ENCODE measurements around the gene WNT5A. TPM values are rescaled to one million over a fixed set of nuclear protein-coding genes. Genes with fewer than 3 reads are reported as not detected.

The WNT5A gene
- total and polyA plus RNA-seq, 2 experiments from 2014 or later: 18.4 to 113 TPM

DNA sequence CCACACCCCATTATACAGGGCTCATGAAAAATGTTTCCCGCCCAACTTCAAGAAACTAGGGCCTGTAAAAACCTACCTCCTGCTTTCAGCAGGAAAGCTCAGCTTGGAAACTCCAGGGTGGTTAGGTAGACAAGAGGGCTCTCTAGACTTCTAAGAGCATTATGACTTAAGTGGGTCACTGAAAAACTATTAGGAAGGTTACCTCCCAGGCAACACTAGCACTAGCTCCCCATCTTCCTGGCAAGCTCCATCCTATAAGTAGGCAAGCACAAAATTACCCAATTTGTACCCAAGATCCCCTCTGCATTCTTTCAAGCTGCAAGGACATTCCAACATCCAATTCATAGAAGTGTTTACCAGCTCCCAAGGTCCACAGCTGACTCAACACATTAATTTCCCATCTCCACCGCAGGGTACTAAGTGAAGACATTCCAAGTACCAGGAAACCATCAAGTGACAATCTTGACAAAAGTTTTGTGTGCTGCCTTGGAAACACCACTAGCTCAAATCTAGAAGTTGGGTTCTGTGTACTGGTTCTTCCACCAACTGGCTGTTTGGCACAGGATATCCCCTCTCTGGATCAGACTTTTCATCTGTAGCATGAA is 46.9 kb downstream of the WNT5A start:
- Histone ChIP-seq H3K4me1 (ENCODE audit: low read depth) (no peaks in the 10 kb centered on the region), H3K27me3 (no peaks in the 10 kb centered on the region), H3K27ac (no peak overlapping the region), H3K4me3 (no peak overlapping the region), H3K9me3 (ENCODE audit: low read depth) (no peaks in the 10 kb centered on the region), H3K36me3 (no peaks in the 10 kb centered on the region)
- DNase-seq (ENCODE audit: low read depth in 1 of 2, low spot score in 1 of 2): no peak
- TF ChIP-seq, protein P1, sequence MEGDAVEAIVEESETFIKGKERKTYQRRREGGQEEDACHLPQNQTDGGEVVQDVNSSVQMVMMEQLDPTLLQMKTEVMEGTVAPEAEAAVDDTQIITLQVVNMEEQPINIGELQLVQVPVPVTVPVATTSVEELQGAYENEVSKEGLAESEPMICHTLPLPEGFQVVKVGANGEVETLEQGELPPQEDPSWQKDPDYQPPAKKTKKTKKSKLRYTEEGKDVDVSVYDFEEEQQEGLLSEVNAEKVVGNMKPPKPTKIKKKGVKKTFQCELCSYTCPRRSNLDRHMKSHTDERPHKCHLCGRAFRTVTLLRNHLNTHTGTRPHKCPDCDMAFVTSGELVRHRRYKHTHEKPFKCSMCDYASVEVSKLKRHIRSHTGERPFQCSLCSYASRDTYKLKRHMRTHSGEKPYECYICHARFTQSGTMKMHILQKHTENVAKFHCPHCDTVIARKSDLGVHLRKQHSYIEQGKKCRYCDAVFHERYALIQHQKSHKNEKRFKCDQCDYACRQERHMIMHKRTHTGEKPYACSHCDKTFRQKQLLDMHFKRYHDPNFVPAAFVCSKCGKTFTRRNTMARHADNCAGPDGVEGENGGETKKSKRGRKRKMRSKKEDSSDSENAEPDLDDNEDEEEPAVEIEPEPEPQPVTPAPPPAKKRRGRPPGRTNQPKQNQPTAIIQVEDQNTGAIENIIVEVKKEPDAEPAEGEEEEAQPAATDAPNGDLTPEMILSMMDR (IDR thresholded peaks at IDR 0.05; ENCODE audit: low read depth, low read length): no peak

DNA sequence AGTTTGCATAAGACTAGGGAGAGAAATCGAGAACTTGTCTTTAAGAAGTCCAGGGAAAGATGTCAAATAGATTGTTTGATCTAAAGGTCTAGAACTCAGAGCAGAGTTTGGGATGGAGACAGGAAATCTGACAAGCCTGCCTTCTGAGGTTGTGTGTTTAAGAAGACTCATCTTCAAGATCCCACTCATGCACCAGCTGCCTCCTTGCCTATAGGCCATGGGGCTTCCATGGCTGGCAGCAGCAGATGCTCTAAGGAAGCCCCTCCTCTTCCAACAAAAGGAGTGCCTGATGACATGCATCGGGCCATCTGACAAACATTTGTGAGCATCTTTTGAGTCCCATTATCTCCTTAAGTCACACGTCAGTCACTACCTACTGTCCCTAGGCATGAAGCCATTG is 47.4 kb downstream of the WNT5A start:
- Histone ChIP-seq H3K27me3 (no peaks in the 10 kb centered on the region), H3K4me3 (no peak overlapping the region), H3K27ac (no peak overlapping the region), H3K9me3 (ENCODE audit: low read depth) (no peaks in the 10 kb centered on the region), H3K4me1 (ENCODE audit: low read depth) (no peaks in the 10 kb centered on the region), H3K36me3 (no peaks in the 10 kb centered on the region)
- DNase-seq (ENCODE audit: low read depth in 1 of 2, low spot score in 1 of 2): no peak
- TF ChIP-seq, protein P1 (IDR thresholded peaks at IDR 0.05; ENCODE audit: low read depth, low read length): no peak

DNA sequence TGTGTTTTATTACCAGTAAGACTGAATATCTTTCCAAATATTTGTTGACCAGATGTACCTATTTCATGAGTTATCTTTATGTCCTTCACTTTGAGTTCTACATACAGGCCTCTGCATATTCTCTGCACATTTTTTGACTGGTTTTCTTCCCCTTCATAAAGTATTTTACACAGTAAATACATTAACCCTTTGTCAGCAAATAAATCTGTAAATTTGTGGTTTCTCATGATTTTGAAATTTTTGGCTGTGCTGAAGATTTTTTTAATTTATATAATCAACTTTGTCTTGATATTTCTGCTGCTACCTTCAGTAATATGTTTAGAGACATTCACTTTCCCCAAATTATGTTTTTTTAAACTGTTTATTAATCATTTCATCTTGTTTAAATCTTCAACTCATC is 50.5 kb downstream of the WNT5A start:
- DNase-seq (ENCODE audit: low read depth in 1 of 2, low spot score in 1 of 2): no peak
- no peak overlapping the region for H3K4me3 ChIP-seq
- no peaks in the 10 kb centered on the region for H3K27me3 ChIP-seq
- no peaks in the 10 kb centered on the region for H3K9me3 ChIP-seq (ENCODE audit: low read depth)
- TF ChIP-seq, protein P1 (IDR thresholded peaks at IDR 0.05; ENCODE audit: low read depth, low read length): no peak
- H3K36me3 ChIP-seq: no peaks in the 10 kb centered on the region
- no peak overlapping the region for H3K27ac ChIP-seq
- H3K4me1 ChIP-seq (ENCODE audit: low read depth): no peaks in the 10 kb centered on the region

DNA sequence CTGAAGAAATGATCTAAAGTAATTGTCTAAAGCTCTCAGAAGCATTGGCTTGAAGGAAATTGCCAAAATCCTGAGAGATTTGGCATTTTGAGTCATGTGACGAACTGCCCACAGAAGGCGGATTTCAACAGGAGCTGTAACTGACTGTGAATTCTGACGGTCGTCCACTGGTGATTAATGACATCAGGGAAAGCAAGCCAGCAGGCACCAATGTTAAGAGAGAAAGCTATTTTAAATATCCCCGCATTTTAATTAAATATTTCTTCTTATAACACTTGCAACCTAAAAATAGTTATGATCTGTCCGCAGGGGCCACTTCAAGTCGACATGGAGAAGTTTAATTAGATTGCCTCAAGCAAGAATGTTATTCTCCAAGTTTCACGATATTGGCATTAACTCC is 51.6 kb downstream of the WNT5A start:
- Histone ChIP-seq H3K36me3 (no peaks in the 10 kb centered on the region), H3K4me3 (no peak overlapping the region), H3K4me1 (ENCODE audit: low read depth) (no peaks in the 10 kb centered on the region), H3K27me3 (no peaks in the 10 kb centered on the region), H3K27ac (no peak overlapping the region), H3K9me3 (ENCODE audit: low read depth) (no peaks in the 10 kb centered on the region)
- TF ChIP-seq, protein P1 (IDR thresholded peaks at IDR 0.05; ENCODE audit: low read depth, low read length): no peak
- DNase-seq (ENCODE audit: low read depth in 1 of 2, low spot score in 1 of 2): no peak

DNA sequence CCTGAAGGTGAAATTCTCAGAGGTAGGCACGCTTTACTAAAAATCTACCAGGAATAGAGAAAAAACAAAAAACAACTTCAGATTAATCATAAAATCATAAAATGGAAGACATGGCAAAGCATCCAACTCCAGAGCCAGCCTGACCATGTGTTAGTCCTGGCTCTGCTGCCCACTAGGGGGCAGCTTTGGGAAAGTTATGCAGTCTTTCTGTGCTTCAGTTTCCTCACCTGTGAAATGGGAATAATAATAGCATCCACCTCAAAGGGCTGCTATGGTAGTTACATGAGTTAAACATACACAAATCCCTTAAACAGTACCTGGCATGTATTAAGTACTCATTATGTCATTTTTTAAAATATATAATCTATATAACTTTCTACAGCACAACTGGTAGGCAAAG is 52.3 kb downstream of the WNT5A start:
- Histone ChIP-seq H3K27ac (no peak overlapping the region), H3K4me3 (no peak overlapping the region), H3K27me3 (no peaks in the 10 kb centered on the region), H3K9me3 (ENCODE audit: low read depth) (no peaks in the 10 kb centered on the region), H3K4me1 (ENCODE audit: low read depth) (no peaks in the 10 kb centered on the region), H3K36me3 (no peaks in the 10 kb centered on the region)
- peak in 1 of 2 donors; percentile 46 for DNase-seq (ENCODE audit: low read depth in 1 of 2, low spot score in 1 of 2)
- TF ChIP-seq, protein P1 (IDR thresholded peaks at IDR 0.05; ENCODE audit: low read depth, low read length): peak; percentile 62

Data from cardiac muscle cell (in vitro differentiated cells and primary cell).